ENCODE data around the gene AQP1. TPM values are rescaled to one million over a fixed set of nuclear protein-coding genes. Genes with fewer than 3 reads are reported as not detected.

The AQP1 gene
- polyA plus RNA-seq, 3 donors: 0.03 TPM; not detected in 2

GRCh38 chr7:30935569-30935877, 23.9 kb downstream of the AQP1 start:
- Histone ChIP-seq H3K4me3 (replicated peaks in 1 of 3; ENCODE audit: low read depth in 2 of 3, low read length in 3 of 3) (no peak overlapping the region), H4K20me1 (ENCODE audit: insufficient read depth, low read length) (no peaks in the 10 kb centered on the region), H3K79me2 (ENCODE audit: insufficient read depth, low read length) (no peaks in the 10 kb centered on the region), H3K9me3 (replicated peaks in 1 of 2; ENCODE audit: control insufficient read depth in 1 of 2, insufficient read depth in 1 of 2, low read length in 2 of 2) (no peaks in the 10 kb centered on the region), H3K27me3 (ENCODE audit: control insufficient read depth in 2 of 2, insufficient read depth in 2 of 2, low read length in 2 of 2) (peaks cover 0 to 15% of the 10 kb centered on the region in 2 donors), H3K4me2 (replicated peaks; ENCODE audit: extremely low read depth, low read length, poor library complexity, severe bottlenecking) (no peak overlapping the region), H3K4me1 (ENCODE audit: control insufficient read depth in 1 of 2, insufficient read depth in 2 of 2, low read length in 2 of 2) (no peaks in the 10 kb centered on the region), H3K9ac (ENCODE audit: insufficient read depth, low read length, poor library complexity, severe bottlenecking) (no peak overlapping the region), H2AFZ (ENCODE audit: insufficient read depth, low read depth, low read length, poor library complexity, severe bottlenecking) (no peak overlapping the region), H3K36me3 (replicated peaks in 1 of 2; ENCODE audit: control insufficient read depth in 1 of 2, insufficient read depth in 2 of 2, low read length in 2 of 2) (no peaks in the 10 kb centered on the region), H3K27ac (ENCODE audit: low read depth in 1 of 2, low read length in 2 of 2) (no peak overlapping the region)
- DNase-seq: no peak
- intact Hi-C loops (cut with micrococcal nuclease): no loop called here
- peaks cover 8 to 21% (median 10%) of the 10 kb centered on the region in 3 donors for H3K27me3 Mint-ChIP-seq (ENCODE audit: low read depth in 3 of 3)
- no peak overlapping the region for H3K27ac Mint-ChIP-seq
- H3K36me3 Mint-ChIP-seq: no peaks in the 10 kb centered on the region
- WGBS (ENCODE audit: insufficient coverage): 87% methylated on average over 2 of the region's 3 CpGs
- H3K4me1 Mint-ChIP-seq: no peaks in the 10 kb centered on the region
- H3K4me3 Mint-ChIP-seq: no peak overlapping the region
- no peak for TF ChIP-seq CTCF (IDR thresholded peaks at IDR 0.05)
- peaks cover 0 to 2% (median 0%) of the 10 kb centered on the region in 7 donors for H3K9me3 Mint-ChIP-seq

- Histone ChIP-seq H2AFZ (ENCODE audit: insufficient read depth, low read depth, low read length, poor library complexity, severe bottlenecking) (no peak overlapping the region), H3K4me1 (ENCODE audit: control insufficient read depth in 1 of 2, insufficient read depth in 2 of 2, low read length in 2 of 2) (no peaks in the 10 kb centered on the region), H3K4me3 (replicated peaks in 1 of 3; ENCODE audit: low read depth in 2 of 3, low read length in 3 of 3) (no peak overlapping the region), H3K27ac (ENCODE audit: low read depth in 1 of 2, low read length in 2 of 2) (no peak overlapping the region), H3K27me3 (ENCODE audit: control insufficient read depth in 2 of 2, insufficient read depth in 2 of 2, low read length in 2 of 2) (peaks cover 0 to 17% of the 10 kb centered on the region in 2 donors), H3K9ac (ENCODE audit: insufficient read depth, low read length, poor library complexity, severe bottlenecking) (no peak overlapping the region), H3K9me3 (replicated peaks in 1 of 2; ENCODE audit: control insufficient read depth in 1 of 2, insufficient read depth in 1 of 2, low read length in 2 of 2) (no peaks in the 10 kb centered on the region), H3K36me3 (replicated peaks in 1 of 2; ENCODE audit: control insufficient read depth in 1 of 2, insufficient read depth in 2 of 2, low read length in 2 of 2) (no peaks in the 10 kb centered on the region), H3K79me2 (ENCODE audit: insufficient read depth, low read length) (no peaks in the 10 kb centered on the region), H3K4me2 (replicated peaks; ENCODE audit: extremely low read depth, low read length, poor library complexity, severe bottlenecking) (no peak overlapping the region), H4K20me1 (ENCODE audit: insufficient read depth, low read length) (no peaks in the 10 kb centered on the region)
- Mint-ChIP-seq H3K4me1 (no peaks in the 10 kb centered on the region), H3K4me3 (no peak overlapping the region), H3K27me3 (ENCODE audit: low read depth in 3 of 3) (peaks cover 7 to 27% (median 10%) of the 10 kb centered on the region in 3 donors), H3K36me3 (no peaks in the 10 kb centered on the region), H3K27ac (peak overlapping the region in 1 of 7 donors; percentile 46), H3K9me3 (peaks cover 0 to 2% (median 0%) of the 10 kb centered on the region in 7 donors)
- DNase-seq: no peak
- intact Hi-C loops (cut with micrococcal nuclease): no loop called here
- no peak for TF ChIP-seq CTCF (IDR thresholded peaks at IDR 0.05)
Observed at GRCh38 chr7:30936650-30937245, 25.1 kb downstream of the AQP1 start.

All from CD14-positive monocyte (primary cell).